IPS DF 19.7 (cell line): ENCODE measurements around the gene LSM7.
"Not testable (repeated sequence)": the region's sequence is repeated elsewhere in the genome, so short reads cannot be mapped to it uniquely, and the experiment has no call there.

Source experiments
- DNase-seq: peaks from one replicate; pipeline ENCODE4 v3.0.0-alpha.2; 2013; ENCODE audit warnings: low read depth, low spot score

LSM7 gene

DNA sequence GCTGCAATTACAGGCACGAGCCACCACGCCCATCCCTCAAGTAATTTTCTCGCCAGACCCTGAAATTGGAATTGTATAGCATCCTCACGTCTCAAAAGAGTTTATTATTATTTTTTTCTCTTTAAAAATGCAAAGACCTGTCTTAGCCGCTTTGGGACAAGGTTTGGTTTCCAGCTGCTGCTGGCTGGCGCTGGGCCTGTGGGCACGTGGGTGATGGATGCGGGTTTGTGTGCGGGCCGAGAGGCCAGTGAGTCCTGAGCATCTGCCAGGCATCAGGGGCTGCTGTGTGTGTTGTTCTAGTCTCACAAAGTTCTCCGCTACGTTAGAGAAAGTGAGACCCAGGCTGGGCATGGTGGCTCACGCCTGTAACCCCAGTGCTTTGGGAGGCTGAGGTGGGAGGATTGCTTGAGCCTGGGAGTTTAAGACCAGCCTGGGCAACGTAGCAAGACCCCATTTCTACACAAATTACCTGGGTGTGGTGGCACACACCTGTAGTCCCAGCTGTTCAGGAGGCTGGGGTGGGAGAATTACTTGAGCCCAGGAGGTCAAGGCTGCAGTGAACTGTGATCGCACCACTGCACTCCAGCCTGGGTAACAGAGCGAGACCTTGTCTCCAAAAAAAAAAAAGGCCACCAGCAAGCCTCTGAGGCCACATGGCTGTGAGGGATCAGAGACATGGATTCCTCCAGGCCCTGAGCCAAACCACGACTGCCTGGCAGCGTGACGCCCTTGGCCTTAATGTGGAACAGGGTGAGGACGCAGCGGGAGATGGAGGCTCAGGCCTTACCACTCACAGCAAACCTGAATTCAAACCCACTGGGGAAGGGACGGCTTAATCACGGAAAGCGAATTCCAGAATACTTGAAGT, 27.0 kb upstream of the LSM7 start:
- no peak for DNase-seq

DNA sequence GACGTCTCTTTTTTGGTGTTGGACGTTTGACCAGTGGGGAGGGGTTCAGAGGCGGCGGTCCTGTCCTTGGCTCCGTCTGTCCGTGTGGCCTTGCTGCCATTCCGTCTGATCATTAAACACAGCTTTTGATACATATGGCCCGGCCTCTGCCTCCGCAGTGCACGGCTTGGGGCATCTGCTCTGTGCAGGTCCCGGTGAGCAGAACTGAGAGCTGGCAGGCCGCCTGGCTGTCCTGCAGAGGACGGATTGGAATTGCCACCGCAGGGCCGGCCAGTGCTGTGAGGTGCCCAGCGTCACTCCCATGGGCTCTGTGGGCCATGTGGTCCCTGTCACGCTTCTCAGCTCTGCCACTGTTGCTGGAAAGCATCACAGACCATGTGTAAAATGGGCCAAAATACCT, 26.3 kb upstream of the LSM7 start:
- DNase-seq: no peak

DNA sequence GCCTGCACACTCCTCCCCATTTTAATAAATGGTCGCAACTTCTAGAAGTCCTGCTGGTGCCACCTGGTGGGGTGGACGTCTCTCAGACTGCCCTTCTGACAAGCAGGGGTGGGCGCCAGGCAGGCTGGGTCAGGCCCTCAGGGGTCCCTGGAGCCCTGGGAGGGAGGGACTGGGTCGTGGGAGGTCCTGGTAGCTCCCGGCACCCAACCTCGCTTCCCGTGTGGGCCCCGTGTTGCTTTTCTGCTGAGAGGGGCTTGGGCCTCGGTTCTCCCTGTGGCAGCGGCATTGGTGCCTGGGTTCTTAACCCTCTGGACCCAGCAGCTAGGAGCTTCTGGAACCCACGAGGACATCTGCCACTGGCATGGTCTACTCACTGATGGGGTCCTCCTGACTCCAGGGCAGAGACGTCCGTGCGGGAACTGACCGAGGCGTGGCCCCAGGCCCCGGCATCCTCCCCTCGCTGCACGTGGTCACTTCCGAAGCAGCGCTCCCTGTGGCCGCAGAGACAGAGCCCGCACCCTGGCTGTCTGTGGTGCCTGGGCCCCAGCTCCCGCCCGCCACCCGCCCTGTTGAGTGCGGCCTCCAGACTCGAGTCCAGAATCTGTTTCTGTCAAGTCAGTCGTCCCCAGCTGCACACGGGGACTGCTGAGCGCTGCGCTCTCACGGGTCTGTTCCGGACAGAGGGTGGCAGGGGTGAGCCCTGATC, 25.7 kb upstream of the LSM7 start:
- DNase-seq: no peak

DNA sequence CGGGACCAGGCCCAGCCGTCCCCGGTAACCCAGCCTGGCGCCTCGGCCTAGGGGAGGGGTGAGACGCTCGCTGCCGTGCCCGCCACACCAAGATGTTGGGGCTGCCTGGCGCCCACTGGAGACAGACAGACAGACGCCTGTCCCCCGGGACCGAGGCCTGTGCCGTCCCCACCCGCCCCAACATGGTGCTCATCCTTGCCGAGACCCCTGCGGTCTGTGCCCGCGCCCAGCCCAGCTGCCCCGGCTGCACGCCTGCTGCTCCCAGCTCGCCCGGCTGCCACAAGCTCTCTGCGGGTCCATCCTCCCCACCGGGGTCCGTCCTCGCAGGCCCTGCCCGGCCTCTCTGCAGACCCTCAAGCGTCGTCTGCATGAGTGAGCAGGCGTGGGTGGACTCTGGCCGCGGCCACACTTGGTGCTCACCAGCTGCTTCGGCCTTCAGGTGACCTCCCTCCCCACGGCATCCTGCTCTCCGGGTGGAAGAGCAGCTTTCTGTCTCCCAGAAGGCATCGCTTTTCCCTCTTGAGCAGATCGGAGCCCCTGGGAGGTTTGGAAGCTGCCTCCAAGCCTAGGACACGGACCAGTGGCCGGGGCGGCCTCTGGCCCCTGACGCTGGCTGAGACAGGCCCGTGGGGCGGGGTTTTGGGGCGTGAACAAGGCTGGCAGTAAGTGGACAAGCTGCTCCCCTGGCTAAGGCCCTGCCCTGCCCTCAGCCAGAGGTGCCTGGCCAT, 24.9 kb upstream of the LSM7 start:
- DNase-seq: no peak

DNA sequence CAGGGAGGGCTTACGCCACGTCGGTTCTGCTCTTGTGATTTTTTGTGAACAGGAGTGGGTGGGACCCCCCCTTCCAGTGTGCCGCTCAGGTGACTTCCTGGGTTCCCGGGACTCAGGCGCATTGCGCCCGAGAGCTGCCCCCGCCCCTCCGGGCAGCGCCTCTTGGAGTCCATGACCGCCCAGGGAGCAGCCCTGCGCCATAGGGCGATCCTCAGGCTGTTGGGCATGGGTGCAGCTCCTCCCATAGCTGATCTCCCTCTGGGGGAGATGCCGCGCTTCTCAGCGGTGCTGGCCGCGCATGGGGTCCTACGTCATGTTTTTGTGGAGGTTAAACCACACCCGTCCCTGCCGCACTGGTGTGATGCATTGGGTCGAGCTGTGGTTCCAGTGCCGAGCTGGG, 23.7 kb upstream of the LSM7 start:
- no peak for DNase-seq

DNA sequence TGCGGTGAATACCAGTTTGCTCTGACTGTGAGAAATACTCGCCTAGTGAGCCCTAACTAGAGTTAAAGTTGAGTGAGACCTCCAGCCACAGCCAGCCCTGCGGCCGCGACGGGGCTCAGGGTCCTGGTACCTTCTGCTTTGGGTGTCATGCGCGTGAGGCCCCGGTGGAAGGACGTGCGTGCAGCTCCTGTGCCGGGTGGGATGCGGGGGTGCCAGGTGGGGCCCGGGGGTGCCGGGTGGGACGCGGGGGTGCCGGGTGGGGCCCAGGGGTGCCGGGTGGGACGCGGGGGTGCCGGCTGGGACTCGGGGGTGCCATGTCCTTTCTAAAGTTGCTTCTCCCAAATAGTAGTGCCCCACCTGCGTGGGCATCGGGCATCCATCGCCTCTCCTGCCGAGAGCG, 23.2 kb upstream of the LSM7 start:
- no peak for DNase-seq

DNA sequence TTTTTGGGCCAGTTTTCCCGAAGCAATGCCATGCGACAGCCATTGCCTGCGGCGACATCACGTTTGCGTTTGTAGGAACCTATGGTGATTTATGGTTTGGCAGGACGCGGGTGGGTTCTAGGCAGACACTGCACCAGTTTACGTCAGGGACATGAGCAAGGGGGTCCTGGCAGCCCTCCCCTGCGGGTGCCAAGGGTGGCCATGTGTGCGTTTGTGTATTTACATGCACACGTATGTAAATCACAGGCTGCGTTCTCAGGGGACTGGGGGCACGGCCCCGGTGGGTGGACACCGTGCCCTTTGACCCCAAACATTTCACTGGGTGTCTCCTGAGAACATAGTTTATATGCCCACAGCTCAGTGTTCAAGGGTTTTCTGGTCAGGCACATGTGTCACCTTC, 22.3 kb upstream of the LSM7 start:
- DNase-seq: no peak

DNA sequence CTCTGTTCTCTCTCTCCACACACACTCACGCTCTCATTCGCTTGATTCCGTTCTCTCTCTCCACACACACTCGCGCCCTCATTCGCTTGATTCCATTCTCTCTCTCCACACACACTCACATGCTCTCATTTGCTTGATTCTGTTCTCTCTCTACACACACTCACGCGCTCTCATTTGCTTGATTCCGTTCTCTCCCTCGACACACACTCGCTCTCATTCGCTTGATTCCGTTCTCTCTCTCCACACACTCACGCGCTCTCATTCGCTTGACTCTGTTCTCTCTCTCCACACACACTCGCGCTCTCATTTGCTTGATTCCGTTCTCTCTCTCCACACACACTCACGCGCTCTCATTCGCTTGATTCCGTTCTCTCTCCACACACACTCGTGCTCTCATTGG, 21.4 kb upstream of the LSM7 start:
- DNase-seq: not testable (repeated sequence)

DNA sequence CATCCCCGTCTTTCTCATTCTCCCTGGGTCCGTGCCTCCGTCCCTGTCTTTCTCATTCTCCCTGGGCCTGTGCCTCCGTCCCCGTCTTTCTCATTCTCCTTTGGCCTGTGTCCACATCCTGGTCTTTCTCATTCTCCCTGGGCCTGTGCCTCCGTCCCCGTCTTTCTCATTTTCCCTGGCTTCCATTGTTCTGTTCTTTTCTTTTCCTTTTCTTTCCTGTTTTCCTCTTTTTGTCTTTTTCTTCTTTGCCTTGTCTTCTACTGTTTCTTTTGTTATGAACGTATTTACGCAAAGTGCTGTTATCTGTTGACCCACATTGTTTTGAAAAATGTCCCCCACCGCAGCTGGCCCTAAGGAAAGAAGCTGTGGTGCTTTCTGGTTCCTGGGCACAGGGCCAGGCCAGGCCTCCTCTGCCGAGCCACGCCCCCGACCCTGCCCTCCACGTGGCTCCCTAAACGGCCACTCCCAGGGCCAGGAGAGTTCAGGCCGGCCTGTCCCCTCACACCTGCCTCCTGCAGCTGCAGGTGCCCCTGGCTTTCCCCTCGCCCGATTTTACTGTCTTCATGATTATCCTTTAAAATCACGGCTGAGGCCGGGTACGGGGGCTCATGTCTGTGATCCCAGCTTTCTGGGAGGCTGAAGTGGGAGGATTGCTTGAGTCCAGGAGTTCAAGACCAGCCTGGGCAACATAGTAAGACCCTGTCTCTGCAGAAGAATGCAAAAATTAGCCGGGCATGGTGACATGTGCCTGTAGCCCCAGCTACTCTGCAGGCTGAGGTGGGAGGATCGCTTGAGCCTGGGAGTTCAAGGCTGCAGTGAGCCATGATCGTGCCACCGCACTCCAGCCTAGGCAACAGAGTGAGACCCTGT, 17.6 kb upstream of the LSM7 start:
- no peak for DNase-seq

DNA sequence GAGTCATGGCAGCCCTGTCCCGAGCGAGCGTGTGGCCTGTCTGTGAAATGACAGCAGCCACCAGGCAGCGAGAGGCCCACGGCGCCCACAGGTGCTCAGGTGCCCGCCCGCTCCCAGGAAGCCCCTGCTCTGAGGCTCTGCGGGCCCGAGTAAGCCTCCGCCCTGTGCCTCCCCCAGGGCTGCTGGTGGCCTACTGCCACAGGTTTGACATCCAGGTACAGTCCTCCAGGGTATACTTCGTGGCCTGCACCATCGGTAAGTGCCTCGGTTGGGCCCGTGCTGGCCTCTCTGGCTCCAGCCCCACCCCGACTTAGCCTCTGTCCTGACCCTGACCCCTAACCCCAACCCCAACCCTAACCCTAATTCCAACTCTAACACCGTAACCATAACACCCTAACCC, 16.7 kb upstream of the LSM7 start:
- no peak for DNase-seq

DNA sequence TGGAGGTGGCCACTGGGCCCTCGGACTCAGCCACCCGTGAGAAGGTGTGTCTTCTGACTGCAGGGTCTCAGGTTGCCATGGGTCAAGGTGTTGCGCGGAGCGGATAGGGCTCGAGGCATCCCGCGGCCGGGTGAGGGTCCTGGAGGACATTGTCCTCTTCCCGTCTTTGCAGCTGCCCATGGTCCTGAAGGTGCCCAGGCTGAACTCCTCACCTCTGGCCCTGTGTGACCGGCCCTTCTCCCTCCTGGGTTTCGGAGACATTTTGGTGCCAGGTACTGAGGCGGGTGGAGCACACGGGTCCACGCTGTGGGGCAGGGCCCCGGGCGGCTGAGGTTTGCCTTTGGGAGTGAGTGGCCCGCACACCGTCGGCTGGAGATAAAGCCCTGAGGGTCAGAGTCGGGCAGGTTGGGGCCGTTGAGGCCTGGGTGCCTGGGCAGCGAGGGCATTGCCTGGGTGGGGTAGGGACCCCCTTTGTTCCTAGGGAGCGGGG, 16.0 kb upstream of the LSM7 start:
- DNase-seq: no peak

DNA sequence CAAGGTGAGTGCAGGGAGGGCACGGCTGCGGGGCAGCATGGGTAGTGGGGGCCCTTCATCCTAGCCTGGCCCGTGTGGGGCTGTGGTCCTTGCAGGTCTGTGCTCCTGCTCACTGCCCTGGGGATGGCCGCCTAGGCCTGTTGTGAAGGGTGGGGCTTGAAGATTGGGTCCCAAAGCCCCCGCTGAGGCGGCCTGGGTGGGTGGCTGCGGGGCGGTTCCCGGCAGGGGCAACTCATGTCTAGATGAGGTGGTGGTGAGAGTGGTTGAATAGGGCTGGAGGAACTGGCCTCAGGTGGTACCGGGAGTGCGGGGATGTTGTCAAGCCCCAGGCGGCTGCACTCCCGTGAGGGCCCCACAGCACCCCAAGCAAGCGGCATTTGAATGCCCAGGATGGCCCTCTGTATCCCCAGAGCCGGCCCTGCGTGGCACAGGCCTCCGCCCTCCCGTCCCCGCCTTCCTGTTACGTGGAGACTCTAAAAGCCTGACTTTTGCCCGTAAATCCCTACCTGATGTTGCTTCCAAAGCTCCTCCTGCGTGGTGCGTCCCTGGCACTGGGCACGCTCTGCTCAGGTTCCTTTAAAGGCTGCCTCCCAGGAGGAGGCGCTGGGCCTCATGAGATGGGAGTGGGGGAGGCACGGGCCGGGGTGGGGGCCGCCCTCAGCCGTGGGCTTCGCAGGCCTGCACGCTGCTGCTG, 15.1 kb upstream of the LSM7 start:
- no peak for DNase-seq

DNA sequence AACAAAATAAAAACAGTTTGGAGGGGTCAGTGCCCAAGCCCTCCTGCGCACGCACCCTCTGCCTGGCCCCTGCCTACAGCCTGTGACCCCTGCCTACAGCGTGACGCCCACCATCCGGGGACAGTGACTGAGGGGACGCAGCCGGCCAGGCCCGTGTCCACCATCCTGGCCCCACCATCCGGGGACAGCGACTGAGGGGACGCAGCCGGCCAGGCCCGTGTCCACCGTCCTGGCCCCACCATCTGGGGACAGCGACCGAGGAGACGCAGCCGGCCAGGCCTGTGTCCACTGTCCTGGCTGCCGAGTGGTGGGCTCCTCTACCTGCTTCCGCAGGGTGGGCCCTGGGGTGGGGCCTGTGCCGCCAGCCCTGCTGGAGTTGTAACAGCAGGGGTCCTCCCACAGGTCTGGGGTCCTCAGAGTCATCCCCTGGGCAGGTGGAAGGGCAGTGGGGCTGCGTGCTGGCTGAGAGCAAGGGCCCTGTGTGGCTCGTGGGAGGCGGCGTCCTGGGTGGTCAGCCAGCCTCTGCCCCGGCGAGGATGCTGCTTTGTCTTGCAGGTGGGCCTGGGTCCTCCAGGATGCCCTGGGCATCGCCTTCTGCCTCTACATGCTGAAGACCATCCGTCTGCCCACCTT, 14.4 kb upstream of the LSM7 start:
- no peak for DNase-seq

DNA sequence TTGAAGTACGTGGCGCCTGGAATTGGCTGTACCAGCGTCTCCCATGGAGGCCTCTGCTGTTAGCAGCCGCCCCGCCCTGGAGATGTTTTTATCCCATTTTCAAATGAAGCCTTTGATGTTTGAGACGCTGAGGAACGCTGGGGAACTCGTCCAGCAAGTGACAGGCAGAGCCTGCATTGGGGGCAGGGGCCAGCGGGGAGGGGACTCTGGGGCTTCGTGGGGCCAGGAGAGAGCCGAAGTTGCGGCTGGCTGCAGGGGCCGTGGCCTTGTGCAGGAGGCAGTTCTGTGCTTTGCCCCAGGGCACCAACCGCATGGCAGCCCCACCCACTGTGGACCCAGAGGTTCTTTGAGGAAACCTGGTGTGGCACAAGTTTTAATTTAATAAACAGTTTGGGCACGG, 13.6 kb upstream of the LSM7 start:
- DNase-seq: no peak

DNA sequence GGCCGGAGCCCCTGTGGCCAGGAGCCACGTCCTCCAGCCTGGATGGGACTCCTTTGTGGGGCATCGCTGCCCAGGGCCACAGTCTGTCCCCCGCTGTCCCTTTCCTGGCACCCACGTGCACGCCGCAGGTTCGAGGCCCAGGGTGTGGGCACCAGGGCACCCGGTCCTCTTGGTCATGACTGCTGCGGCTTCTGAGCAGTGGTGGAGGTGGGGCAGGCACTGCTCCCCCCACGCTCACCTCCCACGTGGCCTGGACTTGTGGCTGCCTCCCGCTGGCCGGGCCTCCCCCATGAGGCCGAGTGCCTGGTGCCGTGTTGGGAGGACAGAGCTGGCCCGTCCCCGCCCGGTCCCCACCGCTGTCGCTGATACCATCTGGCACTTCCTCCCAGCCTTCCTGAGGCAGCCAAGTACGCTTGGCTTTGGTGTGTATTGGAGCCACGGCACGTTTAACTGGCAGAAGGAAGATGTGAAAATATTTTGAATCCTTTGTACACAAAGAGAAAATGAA, 12.9 kb upstream of the LSM7 start:
- DNase-seq: no peak

DNA sequence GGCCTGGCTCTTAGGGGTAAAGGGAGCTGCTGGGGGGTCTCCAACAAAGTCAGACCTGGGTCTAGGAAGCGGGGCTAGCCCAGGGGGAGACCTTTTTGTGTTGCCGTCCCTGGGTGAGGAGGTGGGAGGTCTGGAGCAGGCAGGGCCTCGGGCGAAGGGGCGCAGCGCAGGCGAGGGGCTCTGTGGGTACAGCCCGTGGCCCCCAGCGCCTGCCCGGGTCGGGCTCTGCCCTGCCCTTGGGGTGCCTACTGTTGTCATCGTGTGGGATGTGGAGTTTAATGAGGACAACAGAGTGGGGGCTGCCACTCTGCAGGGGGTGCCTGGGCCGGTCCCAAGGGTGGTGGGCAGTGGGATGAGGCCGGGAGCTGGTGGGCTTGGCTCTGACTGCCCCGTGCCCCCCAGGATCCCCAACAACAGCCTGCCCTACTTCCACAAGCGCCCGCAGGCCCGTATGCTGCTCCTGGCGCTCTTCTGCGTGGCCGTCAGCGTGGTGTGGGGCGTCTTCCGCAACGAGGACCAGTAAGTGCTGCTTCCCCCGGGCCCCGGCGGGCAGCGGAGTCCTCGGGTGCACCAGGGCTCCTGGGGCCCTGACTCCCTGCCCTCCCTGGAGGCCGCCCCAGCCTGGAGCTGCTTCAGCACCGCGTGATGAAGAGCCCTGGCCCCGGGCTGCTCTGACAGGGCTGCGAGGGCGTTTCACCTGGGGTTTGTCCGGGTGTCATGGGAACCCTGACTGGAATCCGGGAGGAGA, 12.3 kb upstream of the LSM7 start:
- no peak for DNase-seq

DNA sequence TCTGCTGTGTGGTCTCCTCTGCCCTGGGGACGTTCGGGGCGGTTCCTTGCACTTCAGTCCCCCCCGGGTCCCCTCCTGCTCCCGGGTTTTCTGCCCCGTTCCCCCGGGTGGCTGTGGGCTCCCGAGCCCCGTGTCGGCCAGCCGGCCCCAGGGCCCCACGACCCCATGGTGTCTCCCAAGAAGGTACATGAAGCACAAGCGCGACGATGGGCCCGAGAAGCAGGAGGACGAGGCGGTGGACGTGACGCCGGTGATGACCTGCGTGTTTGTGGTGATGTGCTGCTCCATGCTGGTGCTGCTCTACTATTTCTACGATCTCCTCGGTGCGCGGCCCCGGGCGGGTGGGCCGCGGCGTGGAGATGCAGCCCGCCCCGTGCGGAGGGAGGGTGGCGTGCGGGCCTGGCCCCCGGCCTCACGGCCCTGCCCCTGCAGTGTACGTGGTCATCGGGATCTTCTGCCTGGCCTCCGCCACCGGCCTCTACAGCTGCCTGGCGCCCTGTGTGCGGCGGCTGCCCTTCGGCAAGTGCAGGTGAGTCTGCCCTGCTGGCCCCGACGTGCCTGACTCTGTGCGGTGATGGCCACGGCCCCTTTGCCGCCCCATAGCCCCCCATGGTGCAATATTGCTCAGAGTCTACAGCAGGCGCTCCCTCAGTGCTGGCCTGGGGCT, 11.4 kb upstream of the LSM7 start:
- no peak for DNase-seq

DNA sequence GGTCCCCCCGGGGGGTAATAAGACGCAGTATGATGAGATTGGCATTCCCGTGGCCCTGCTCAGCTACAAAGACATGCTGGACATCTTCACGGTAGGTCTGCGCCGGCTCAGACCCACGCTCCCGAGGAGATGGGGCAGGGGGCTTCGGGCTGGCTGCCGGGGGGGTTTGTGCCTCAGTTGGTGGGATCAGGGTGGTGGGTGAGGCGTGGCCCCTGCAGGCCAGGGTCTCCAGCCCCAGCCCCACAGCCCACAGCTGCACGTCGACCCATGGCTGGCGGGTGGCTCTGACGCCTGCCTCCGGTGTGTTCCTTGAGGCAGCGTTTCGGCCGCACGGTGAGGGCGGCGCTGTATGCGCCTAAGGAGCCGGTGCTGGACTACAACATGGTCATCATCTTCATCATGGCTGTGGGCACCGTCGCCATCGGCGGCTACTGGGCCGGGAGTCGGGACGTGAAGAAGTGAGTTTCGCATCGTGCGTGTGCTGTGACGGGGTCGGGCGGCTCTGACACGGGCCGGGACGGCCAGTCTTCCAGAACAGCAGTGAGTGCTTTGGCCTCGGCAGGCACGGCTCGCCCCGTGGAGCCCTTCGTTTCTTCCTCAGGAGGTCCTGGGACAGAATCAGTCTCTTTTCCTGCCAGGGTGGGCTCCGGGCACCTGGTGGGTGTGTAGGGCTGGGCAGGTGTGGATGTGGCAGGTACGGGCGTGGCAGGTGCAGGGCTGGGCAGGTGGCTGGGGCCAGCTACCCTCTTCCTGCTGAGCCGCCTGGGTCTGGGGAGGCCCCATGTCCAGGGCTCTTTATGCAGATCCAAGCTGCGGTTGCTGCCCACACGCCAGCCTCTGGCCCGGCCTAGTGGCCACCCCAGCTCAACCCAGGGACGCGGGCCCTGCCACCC, 10.6 kb upstream of the LSM7 start:
- DNase-seq: no peak
